A673 (cell line): ENCODE data around the gene OR52D1. TPM values are rescaled to one million over a fixed set of nuclear protein-coding genes. Genes with fewer than 3 reads are reported as not detected.

Source experiments
- Bru-seq: library from RNA; stranded (reverse); fragments of 400-500 nt; gene quantifications from one replicate; lab custom pipeline; 2021; lab: Mats Ljungman, UMichigan
- BruChase-seq, 2 experiments: library from RNA; stranded (reverse); fragments of 400-500 nt; gene quantifications; one replicate each; lab custom pipeline; 2021; lab: Mats Ljungman, UMichigan
- BruUV-seq: library from RNA; stranded (reverse); fragments of 400-500 nt; replicated peaks from 2 replicates; lab custom pipeline; 2021; lab: Mats Ljungman, UMichigan
- CTCF ChIA-PET: fragments of 300-600 bp; sonication (Branson Sonifier 250); formaldehyde crosslinking; loops from one replicate; lab custom pipeline; 2022; ENCODE audit warnings: antibody characterized with exemption; lab: Charles Lee
- POLR2A ChIA-PET: fragments of 300-600 bp; sonication (Branson Sonifier 250); formaldehyde crosslinking; loops from one replicate; lab custom pipeline; 2022; ENCODE audit warnings: antibody characterized with exemption; ENCODE audit not compliant: low non-redundant PET; lab: Charles Lee
- DNase-seq: peaks from one replicate; pipeline ENCODE4 v3.0.0-alpha.2; 2015; ENCODE audit warnings: low spot score
- H3K27ac ChIP-seq: fragments of 200-600 bp; sonication (generic); 2 replicates; pipeline ENCODE4 v1.5.1; 2016; ENCODE audit warnings: mixed run types, low read depth, mild to moderate bottlenecking, mixed read lengths, antibody characterized with exemption, low read length; ENCODE audit not compliant: poor library complexity, severe bottlenecking
- H3K27me3 ChIP-seq: fragments of 200-600 bp; sonication (generic); replicated peaks from 2 replicates; pipeline ENCODE4 v1.6.1; 2017; ENCODE audit warnings: mixed run types, low read depth, mild to moderate bottlenecking, mixed read lengths, antibody characterized with exemption, low read length; ENCODE audit not compliant: insufficient read depth, poor library complexity
- H3K36me3 ChIP-seq: fragments of 200-600 bp; sonication (generic); 2 replicates; pipeline ENCODE4 v1.6.1; 2016; ENCODE audit warnings: mixed run types, mild to moderate bottlenecking, mixed read lengths, antibody characterized with exemption, low read length; ENCODE audit not compliant: insufficient read depth, poor library complexity, severe bottlenecking
- H3K4me1 ChIP-seq: fragments of 200-600 bp; sonication (generic); 2 replicates; pipeline ENCODE4 v1.6.1; 2017; ENCODE audit warnings: mixed run types, mild to moderate bottlenecking, mixed read lengths, antibody characterized with exemption, low read length; ENCODE audit not compliant: insufficient read depth, poor library complexity, severe bottlenecking
- H3K4me3 ChIP-seq: fragments of 200-600 bp; sonication (generic); 2 replicates; pipeline ENCODE4 v1.5.1; 2016; ENCODE audit warnings: low read depth, mixed run types, mild to moderate bottlenecking, mixed read lengths, low read length; ENCODE audit not compliant: poor library complexity, severe bottlenecking
- H3K9me3 ChIP-seq: fragments of 200-600 bp; sonication (generic); 2 replicates; pipeline ENCODE4 v1.6.1; 2016; ENCODE audit warnings: mixed run types, low read depth, mild to moderate bottlenecking, mixed read lengths, antibody characterized with exemption, low read length; ENCODE audit not compliant: poor library complexity, severe bottlenecking
- EZH2 ChIP-seq: fragments of 200-600 bp; sonication (generic); IDR thresholded peaks from 2 replicates; pipeline ENCODE4 v1.6.1; 2017; ENCODE audit warnings: borderline replicate concordance, low read depth, mild to moderate bottlenecking, mixed read lengths, antibody characterized with exemption, low read length; ENCODE audit not compliant: poor library complexity, severe bottlenecking
- intact Hi-C: fragments of 100-400 bp; cut with micrococcal nuclease; formaldehyde crosslinking; loops from one replicate; pipeline ENCODE4 v1.10.0; 2022; ENCODE audit not compliant: unreplicated experiment
- long read RNA-seq: library from polyadenylated mRNA; stranded (forward); transcript quantifications from one replicate; pipeline ENCODE4 v2.0.0, GENCODE V29; 2022
- total RNA-seq: library from RNA; stranded (reverse); gene quantifications from 2 replicates; pipeline ENCODE4 v1.2.3, GENCODE V29; 2021
- TF ChIP-seq, protein P1 (sequence below): fragments of 300-800, 200-600 bp; sonication (generic); conservative IDR thresholded peaks from 2 replicates; pipeline ENCODE4 v1.5.1; 2017; ENCODE audit warnings: low read depth, mild to moderate bottlenecking, antibody characterized with exemption, low read length, moderate library complexity, mixed read lengths

OR52D1 gene
- total RNA-seq (not detected in 2 replicates), Bru-seq, nascent RNA (not detected), BruChase-seq, experiment 1, labeled RNA remaining after a 2-hour chase (not detected), BruChase-seq, experiment 2, labeled RNA remaining after a 6-hour chase (not detected)
- long read RNA-seq: 0 reads

DNA sequence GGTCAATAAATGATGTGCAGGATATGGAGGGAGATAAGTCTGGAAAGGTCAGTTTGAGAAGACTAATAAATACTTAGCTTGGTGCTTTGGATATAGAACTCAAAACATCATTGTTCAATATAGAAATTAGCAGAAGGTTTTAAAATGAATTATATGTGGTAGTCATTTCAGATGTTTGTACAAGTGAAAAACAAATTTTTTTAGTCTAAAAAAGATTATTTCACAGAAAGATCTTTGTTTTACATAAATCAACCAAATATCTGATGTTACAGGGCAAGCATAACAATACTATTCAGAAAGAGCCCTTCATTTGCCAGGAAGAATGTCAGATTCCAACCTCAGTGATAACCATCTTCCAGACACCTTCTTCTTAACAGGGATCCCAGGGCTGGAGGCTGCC, at the start of gene OR52D1:
TSS of gene OR52D1 (plus strand) at position 301 of the 400 bp plus-strand sequence. CDS start at position 323, 22 bp downstream.
- Histone ChIP-seq H3K27me3 (no peaks in the 10 kb centered on the region), H3K4me1 (no peaks in the 10 kb centered on the region), H3K4me3 (no peak within 1 kb of the TSS), H3K36me3 (no peaks in the 10 kb centered on the region), H3K9me3 (no peaks in the 10 kb centered on the region), H3K27ac (no peak within 1 kb of the TSS)
- no peak for TF ChIP-seq EZH2
- TF ChIP-seq, protein P1, sequence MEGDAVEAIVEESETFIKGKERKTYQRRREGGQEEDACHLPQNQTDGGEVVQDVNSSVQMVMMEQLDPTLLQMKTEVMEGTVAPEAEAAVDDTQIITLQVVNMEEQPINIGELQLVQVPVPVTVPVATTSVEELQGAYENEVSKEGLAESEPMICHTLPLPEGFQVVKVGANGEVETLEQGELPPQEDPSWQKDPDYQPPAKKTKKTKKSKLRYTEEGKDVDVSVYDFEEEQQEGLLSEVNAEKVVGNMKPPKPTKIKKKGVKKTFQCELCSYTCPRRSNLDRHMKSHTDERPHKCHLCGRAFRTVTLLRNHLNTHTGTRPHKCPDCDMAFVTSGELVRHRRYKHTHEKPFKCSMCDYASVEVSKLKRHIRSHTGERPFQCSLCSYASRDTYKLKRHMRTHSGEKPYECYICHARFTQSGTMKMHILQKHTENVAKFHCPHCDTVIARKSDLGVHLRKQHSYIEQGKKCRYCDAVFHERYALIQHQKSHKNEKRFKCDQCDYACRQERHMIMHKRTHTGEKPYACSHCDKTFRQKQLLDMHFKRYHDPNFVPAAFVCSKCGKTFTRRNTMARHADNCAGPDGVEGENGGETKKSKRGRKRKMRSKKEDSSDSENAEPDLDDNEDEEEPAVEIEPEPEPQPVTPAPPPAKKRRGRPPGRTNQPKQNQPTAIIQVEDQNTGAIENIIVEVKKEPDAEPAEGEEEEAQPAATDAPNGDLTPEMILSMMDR: no peak
- BruUV-seq: no TSS peak
- ChIA-PET POLR2A (no interaction called here), CTCF (no interaction called here)
- intact Hi-C loops: no loop called here
- no peak for DNase-seq

DNA sequence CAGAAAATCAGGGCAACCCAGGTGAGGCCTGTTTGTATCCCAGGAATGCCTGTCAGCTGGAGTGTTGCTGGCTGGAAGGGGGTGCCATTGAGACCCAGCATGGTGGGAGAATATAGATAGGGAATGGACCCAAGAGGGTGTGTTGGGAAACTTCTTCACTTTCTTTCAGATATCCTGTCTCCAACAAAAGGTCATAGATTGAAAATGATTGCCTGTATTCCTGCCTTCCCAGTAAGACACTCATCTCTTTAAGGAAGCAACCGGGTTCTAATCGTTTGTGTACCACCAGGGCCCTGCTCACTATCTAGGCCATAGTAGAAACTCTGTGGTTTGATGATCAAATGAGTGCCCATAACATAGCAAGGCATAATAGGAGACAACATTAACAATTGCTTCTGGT, 47.1 kb upstream of the OR52D1 start, which contains the start of gene OR51I1:
TSS of gene OR51I1 (minus strand) at position 101 of the 400 bp plus-strand sequence. CDS start at position 101, 0 bp downstream.
- Histone ChIP-seq H3K36me3 (no peaks in the 10 kb centered on the region), H3K27me3 (no peaks in the 10 kb centered on the region), H3K4me1 (no peaks in the 10 kb centered on the region), H3K4me3 (no peak within 1 kb of the TSS), H3K27ac (no peak within 1 kb of the TSS), H3K9me3 (no peaks in the 10 kb centered on the region)
- POLR2A ChIA-PET: no interaction called here
- no peak for DNase-seq
- TF ChIP-seq, protein P1: no peak
- TF ChIP-seq EZH2: no peak
- BruUV-seq: no TSS peak
- intact Hi-C loops: no loop called here
- CTCF ChIA-PET: no interaction called here

DNA sequence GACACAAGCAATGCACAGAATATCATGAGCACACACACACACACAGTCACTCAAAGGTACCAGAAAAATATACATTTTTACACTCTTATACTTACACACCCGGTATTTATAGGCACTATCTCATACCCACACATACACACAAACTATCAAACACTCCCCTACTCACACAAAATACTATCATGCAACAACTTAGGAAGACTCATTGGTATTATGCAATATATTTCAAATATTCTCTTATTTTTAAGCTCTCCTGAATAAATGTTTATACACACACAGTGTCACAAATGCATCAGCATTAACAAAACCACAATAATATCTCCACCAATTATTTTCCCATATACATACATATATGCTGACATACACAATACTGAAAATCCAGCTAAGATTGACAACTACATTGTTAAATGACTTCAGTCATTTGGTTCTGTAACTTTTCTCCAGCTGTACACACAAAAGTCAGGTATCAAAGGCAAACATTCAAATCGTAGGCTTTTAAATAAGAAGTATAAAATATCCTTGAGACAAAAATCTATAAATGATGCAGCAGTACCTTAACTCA, 44.6 kb upstream of the OR52D1 start:
- no peaks in the 10 kb centered on the region for H3K9me3 ChIP-seq
- CTCF ChIA-PET: no interaction called here
- H3K27ac ChIP-seq: no peak overlapping the region
- no peaks in the 10 kb centered on the region for H3K27me3 ChIP-seq
- TF ChIP-seq EZH2: no peak
- TF ChIP-seq, protein P1: no peak
- no peak for DNase-seq
- POLR2A ChIA-PET: no interaction called here
- no TSS peak for BruUV-seq
- no peaks in the 10 kb centered on the region for H3K36me3 ChIP-seq
- intact Hi-C loops: no loop called here
- H3K4me3 ChIP-seq: no peak overlapping the region
- H3K4me1 ChIP-seq: no peaks in the 10 kb centered on the region
